Pancreas (tissue), 10 donors: Measurements from ENCODE around the gene SLC44A2. TPM values are rescaled to one million over a fixed set of nuclear protein-coding genes. Genes with fewer than 3 reads are reported as not detected.
"Not testable (repeated sequence)": the region's sequence is repeated elsewhere in the genome, so short reads cannot be mapped to it uniquely, and the experiment has no call there.

Experiments used
- ATAC-seq, 4 donors: fragments of 200-7000 bp; cut with Tn5 transposase; one replicate each; pipeline versions ENCODE4 v1.8.0 to v1.9.1; 2020; ENCODE audit warnings: mild to moderate bottlenecking in 4 of 4, moderate library complexity in 4 of 4
- DNase-seq, 6 donors: peaks; one replicate each; pipeline ENCODE4 v3.0.0-alpha.2; 2020
- FAIRE-seq: peaks from 2 replicates; lab custom pipeline; 2012; peaks lifted over from hg19 to GRCh38; lab: Jason Lieb, UNC
- H3K27ac ChIP-seq, 4 donors: fragments of 200-600 bp; sonication (generic); 1 replicate in 3 of 4; 2 replicates in 1 of 4; pipeline versions ENCODE4 v1.5.0 to v1.8.0; 2020
- H3K27me3 ChIP-seq, 4 donors: fragments of 200-600 bp; one replicate each; pipeline ENCODE4 v1.8.0; 2021
- H3K36me3 ChIP-seq, 3 donors: fragments of 200-600 bp; sonication (generic) in 1 of 3; one replicate each; pipeline versions ENCODE4 v1.5.0 to v1.8.0; 2020 to 2021
- H3K4me1 ChIP-seq, 3 donors: fragments of 200-600 bp; one replicate each; pipeline ENCODE4 v1.8.0; 2021
- H3K4me3 ChIP-seq, 4 donors: fragments of 200-600 bp; sonication (generic) in 2 of 4; one replicate each; pipeline versions ENCODE4 v1.5.0 to v1.8.0; 2020 to 2021
- H3K9me3 ChIP-seq, 4 donors: fragments of 200-600 bp; one replicate each; pipeline ENCODE4 v1.8.0; 2021
- CTCF ChIP-seq, 4 donors: fragments of 200-600 bp; sonication (generic) in 3 of 4; IDR thresholded peaks; one replicate each; pipeline versions ENCODE4 v1.5.0 to v1.8.0; 2021; ENCODE audit warnings: antibody characterized with exemption in 4 of 4
- WGBS, 2 donors: extraction: QIAGEN DNeasy Blood & Tissue Kit; methylation state at CpG; one replicate each; pipeline ENCODE4 v1.1.7; 2013; 5-methylcytosine and 5-hydroxymethylcytosine counted together
- intact Hi-C, 3 donors: fragments of 100-400 bp; cut with DNase I; formaldehyde crosslinking; loops; one replicate each; pipeline versions ENCODE4 v1.11.1 to v1.14.2; 2022
- polyA plus RNA-seq, 2 donors: library from polyadenylated mRNA; stranded (reverse); fragments of 200-250 nt; gene quantifications; one replicate each; pipeline ENCODE4 v1.2.3, GENCODE V29; 2013
- total RNA-seq, 6 donors: library from RNA; stranded (reverse); fragmentation: NEBNext Ultra II Directional in 4 of 6; extraction: Animal tissue kit (Norgen Biotek cat#: 25700) in 4 of 6; gene quantifications; one replicate each; pipeline versions ENCODE4 v1.2.1 to v1.2.4, GENCODE V29; 2021 to 2023
- donor health status: healthy with polysubstance abuse.
- donor health status: DM: no; HTN: no; CAD: no; lungs with moderate emphysema.
- donor health status: DM: no; HTN: no; CAD: no.
- donor health status: control.
- donor health status: control.
- donor health status: Bipolar disorder and iron deficiency.
- donor health status: DM: yes; HTN: yes; CAD: no.
- donor health status: DM: no; HTN: no; CAD: no.
- donor health status: DM: no; HTN: no; CAD: no.
- donor health status: DM: yes; HTN: yes; CAD: no.

The SLC44A2 gene
- total and polyA plus RNA-seq, 8 donors: 32.7 to 69.0 (median 48.4) TPM

DNA sequence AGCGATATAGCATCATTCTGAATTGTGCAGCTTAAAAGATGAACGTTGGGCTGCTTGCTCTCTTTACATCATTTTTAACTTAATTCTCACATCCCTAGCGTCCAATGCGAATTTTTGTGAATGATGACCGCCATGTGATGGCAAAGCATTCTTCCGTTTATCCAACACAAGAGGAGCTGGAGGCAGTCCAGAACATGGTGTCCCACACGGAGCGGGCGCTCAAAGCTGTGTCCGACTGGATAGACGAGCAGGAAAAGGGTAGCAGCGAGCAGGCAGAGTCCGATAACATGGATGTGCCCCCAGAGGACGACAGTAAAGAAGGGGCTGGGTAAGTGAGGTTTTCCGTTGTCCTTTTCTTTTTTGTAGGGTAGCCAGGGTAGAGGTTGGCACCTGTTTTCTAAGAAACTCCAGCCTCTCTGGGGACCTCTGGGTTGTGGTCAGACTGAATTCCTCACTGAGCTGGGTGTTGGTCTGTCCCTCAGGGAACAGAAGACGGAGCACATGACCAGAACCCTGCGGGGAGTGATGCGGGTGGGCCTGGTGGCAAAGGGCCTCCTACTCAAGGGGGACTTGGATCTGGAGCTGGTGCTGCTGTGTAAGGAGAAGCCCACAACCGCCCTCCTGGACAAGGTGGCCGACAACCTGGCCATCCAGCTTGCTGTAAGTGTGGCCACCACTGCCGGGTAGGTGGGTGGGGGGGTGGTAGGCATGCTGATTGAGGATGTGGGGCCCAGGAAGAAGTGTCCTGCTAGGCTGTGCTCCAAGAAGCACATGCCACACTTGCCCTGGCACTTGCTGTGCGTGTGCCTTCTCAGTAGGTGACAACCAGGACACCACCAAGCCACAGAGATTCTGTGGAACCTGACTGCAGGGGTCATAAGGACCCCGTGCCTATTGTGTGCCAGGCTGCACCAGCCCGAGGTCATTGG lies 45.8 kb downstream of the SLC44A2 start:
- Histone ChIP-seq H3K4me3 (no peak overlapping the region), H3K9me3 (no peaks in the 10 kb centered on the region), H3K4me1 (no peaks in the 10 kb centered on the region), H3K27me3 (no peaks in the 10 kb centered on the region), H3K36me3 (peaks cover 0 to 22% (median 10%) of the 10 kb centered on the region in 3 donors), H3K27ac (no peak overlapping the region)
- ATAC-seq (no peak), FAIRE-seq (no peak), DNase-seq (no peak)
- intact Hi-C loops: no loop called here
- TF ChIP-seq CTCF (IDR thresholded peaks at IDR 0.05): no peak
- WGBS, 2 donors: 82 to 84% methylated on average over 24 of the region's 24 CpGs

DNA sequence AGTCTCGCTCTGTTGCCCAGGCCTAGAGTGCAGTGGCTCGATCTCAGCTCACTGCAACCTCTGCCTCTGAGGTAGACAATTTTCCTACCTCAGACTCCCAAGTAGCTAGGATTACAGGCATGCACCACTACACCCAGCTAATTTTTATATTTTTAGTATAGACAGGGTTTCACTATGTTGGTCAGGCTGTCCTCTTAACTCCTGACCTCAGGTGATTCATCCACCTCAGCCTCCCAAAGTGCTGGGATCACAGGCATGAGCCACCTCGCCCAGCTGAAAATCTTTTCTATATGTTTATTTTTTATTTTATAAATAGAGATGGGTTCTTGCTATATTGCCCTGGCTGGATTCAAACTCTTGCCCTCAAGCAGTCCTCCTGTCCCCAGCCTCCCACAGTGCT lies 46.6 kb downstream of the SLC44A2 start:
- ATAC-seq, H3K27me3 ChIP-seq, intact Hi-C loops, H3K9me3 ChIP-seq, DNase-seq, FAIRE-seq, H3K27ac ChIP-seq, H3K4me3 ChIP-seq, H3K4me1 ChIP-seq: not testable (repeated sequence)
- H3K36me3 ChIP-seq: peaks cover 0 to 23% (median 10%) of the 10 kb centered on the region in 3 donors
- WGBS, 2 donors: 93 to 96% methylated on average over 3 of the region's 3 CpGs

- H3K27ac ChIP-seq, FAIRE-seq, H3K4me3 ChIP-seq, intact Hi-C loops, ATAC-seq, H3K9me3 ChIP-seq, DNase-seq, H3K4me1 ChIP-seq, H3K27me3 ChIP-seq: not testable (repeated sequence)
- 84 to 88% methylated on average over 8 of the region's 8 CpGs for WGBS, 2 donors
- H3K36me3 ChIP-seq: peaks cover 0 to 56% (median 41%) of the 10 kb centered on the region in 3 donors
Measured at GRCh38 chr19:10675214-10675613, 49.9 kb downstream of the SLC44A2 start.

DNA sequence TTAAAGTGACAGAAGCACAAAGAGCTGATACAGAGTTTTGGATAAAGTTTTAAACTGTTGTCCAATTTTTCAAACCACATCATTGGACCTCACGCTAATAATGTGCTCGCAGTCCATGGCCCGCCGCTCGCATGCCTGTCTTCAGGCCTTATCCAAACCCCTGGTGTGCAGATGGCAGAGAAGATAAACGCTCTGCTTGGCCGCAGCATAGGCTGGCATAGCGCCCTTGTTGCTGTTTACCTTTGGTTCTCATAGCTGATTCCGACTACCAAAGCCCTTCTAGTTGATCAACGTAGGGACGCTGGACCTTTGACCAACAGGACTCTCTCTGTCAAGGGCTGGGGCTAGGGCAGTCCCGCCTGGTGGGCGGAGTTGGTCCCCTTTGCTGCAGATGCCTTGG lies 52.4 kb downstream of the SLC44A2 start:
- Histone ChIP-seq H3K4me1 (peaks cover 0 to 5% (median 0%) of the 10 kb centered on the region in 3 donors), H3K27me3 (no peaks in the 10 kb centered on the region), H3K36me3 (peaks cover 5 to 75% (median 58%) of the 10 kb centered on the region in 3 donors), H3K27ac (no peak overlapping the region), H3K9me3 (no peaks in the 10 kb centered on the region), H3K4me3 (no peak overlapping the region)
- no peak for TF ChIP-seq CTCF (IDR thresholded peaks at IDR 0.05)
- FAIRE-seq (no peak), DNase-seq (no peak), ATAC-seq (peak; percentile 27 to 69 (median 46))
- 37 to 45% methylated on average over 13 of the region's 13 CpGs for WGBS, 2 donors
- intact Hi-C loops: no loop called here

DNA sequence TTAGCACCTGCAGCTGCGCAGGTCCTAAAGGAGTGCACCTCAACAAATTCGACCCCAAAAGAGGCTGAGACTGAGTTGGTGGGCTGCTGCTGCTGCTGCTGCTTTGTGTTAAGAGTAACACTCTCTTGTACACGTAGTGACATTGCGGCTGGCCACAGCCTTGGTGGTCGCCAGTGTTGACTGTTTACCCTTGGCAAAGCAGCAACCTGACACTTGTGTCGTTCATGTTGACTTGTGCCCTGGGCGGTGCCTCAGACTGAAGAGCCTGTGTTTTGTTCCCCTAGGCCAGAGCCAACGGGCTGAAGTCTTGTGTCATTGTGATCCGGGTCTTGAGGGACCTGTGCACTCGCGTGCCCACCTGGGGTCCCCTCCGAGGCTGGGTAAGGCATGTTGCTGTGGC lies 53.5 kb downstream of the SLC44A2 start:
- 88 to 92% methylated on average over 12 of the region's 12 CpGs for WGBS, 2 donors
- Histone ChIP-seq H3K9me3 (no peaks in the 10 kb centered on the region), H3K36me3 (peaks cover 8 to 76% (median 66%) of the 10 kb centered on the region in 3 donors), H3K27me3 (no peaks in the 10 kb centered on the region), H3K27ac (no peak overlapping the region), H3K4me3 (no peak overlapping the region), H3K4me1 (peaks cover 0 to 5% (median 0%) of the 10 kb centered on the region in 3 donors)
- intact Hi-C loops: no loop called here
- TF ChIP-seq CTCF (IDR thresholded peaks at IDR 0.05): no peak
- DNase-seq (no peak), ATAC-seq (no peak), FAIRE-seq (no peak)

- DNase-seq: peak in 1 of 6 donors; percentile 66
- intact Hi-C loops: no loop called here
- peaks cover 0 to 5% (median 0%) of the 10 kb centered on the region in 3 donors for H3K4me1 ChIP-seq
- TF ChIP-seq CTCF (IDR thresholded peaks at IDR 0.05): no peak
- H3K4me3 ChIP-seq: no peak overlapping the region
- no peaks in the 10 kb centered on the region for H3K9me3 ChIP-seq
- no peak for ATAC-seq
- H3K36me3 ChIP-seq: peaks cover 8 to 86% (median 66%) of the 10 kb centered on the region in 3 donors
- H3K27ac ChIP-seq: no peak overlapping the region
- FAIRE-seq: no peak
- H3K27me3 ChIP-seq: no peaks in the 10 kb centered on the region
- WGBS, 2 donors: 94% methylated on average over 18 of the region's 18 CpGs
Measured at GRCh38 chr19:10679743-10680142, 54.4 kb downstream of the SLC44A2 start.
